Measurements from ENCODE around the gene CTXND1.

The CTXND1 gene

DNA sequence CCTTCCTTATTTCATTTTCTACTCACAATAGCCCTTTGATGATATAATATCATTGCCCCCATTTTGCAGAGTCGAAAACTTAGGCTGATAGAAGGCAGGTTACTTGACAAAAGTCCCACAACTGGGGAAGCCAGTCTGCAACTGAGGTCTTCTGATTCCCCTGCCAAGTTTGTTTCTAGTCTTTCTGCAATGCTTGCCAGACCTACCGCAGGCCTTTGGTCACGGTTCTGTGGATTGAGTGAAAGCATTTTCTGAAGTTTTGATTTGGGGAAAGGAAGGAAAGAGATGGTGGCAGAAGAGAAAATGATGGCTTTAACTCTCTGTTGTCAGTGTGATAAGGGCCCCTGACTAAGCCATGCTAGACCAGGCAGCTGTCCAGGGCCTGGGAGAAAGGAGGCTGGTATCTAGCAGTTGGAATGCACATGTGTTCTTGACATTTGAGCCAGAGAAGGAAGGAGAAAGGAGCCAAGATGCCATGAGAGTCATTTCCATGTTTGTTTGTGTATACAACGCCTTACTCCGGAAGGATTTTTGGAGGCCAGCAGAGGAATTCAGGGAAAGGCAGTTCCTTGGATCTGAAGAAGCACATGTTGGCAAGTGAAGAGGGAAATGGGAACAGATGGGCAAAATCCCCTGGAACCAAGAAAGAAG is 69.3 kb downstream of the CTXND1 start:
- TF ChIP-seq, protein P1, sequence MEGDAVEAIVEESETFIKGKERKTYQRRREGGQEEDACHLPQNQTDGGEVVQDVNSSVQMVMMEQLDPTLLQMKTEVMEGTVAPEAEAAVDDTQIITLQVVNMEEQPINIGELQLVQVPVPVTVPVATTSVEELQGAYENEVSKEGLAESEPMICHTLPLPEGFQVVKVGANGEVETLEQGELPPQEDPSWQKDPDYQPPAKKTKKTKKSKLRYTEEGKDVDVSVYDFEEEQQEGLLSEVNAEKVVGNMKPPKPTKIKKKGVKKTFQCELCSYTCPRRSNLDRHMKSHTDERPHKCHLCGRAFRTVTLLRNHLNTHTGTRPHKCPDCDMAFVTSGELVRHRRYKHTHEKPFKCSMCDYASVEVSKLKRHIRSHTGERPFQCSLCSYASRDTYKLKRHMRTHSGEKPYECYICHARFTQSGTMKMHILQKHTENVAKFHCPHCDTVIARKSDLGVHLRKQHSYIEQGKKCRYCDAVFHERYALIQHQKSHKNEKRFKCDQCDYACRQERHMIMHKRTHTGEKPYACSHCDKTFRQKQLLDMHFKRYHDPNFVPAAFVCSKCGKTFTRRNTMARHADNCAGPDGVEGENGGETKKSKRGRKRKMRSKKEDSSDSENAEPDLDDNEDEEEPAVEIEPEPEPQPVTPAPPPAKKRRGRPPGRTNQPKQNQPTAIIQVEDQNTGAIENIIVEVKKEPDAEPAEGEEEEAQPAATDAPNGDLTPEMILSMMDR (IDR thresholded peaks at IDR 0.05; ENCODE audit: low read depth, low read length, poor library complexity, severe bottlenecking), result no peak
- TF ChIP-seq EZH2phosphoT487 (IDR thresholded peaks at IDR 0.05; ENCODE audit: borderline replicate concordance, low read length), result no peak
- Histone ChIP-seq H3F3A (ENCODE audit: control insufficient read depth, insufficient read depth) (no peaks in the 10 kb centered on the region), H3K4me1 (ENCODE audit: control insufficient read depth, low read length) (no peaks in the 10 kb centered on the region), H3K27me3 (ENCODE audit: control insufficient read depth, low read length) (no peaks in the 10 kb centered on the region), H3K9me3 (ENCODE audit: control insufficient read depth, insufficient read depth, low read length) (no peaks in the 10 kb centered on the region), H3K79me2 (ENCODE audit: control insufficient read depth, low read length) (no peaks in the 10 kb centered on the region), H3K27ac (ENCODE audit: low read depth, low read length) (no peak overlapping the region), H4K20me1 (ENCODE audit: control insufficient read depth, insufficient read depth, low read depth, low read length) (no peaks in the 10 kb centered on the region), H3K4me2 (ENCODE audit: low read length) (no peak overlapping the region), H3K4me3 (ENCODE audit: low read length) (no peak overlapping the region), H3K36me3 (ENCODE audit: control insufficient read depth, low read length) (no peaks in the 10 kb centered on the region), H3K9me2 (replicated peaks; ENCODE audit: control insufficient read depth, low read length) (no peaks in the 10 kb centered on the region)

DNA sequence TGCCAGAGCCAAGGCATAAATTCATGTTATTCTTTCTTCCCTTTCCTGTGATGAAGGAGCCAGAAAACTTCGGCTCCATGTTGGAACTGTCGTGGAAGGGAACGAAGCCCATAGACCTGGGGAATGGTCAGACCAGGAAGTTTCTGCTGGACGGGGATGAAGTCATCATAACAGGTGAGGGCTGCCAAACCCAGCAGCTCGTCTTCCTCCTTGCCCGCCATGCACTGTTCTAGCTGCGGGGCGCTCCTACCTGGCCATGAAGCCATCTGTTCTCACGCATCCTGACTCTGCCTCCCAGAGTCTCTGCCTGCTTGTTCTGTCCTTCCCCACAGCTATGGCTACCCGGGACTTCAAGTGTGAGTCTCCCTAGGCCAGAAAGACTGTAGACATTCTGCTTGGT is 71.0 kb downstream of the CTXND1 start:
- TF ChIP-seq EZH2phosphoT487 (IDR thresholded peaks at IDR 0.05; ENCODE audit: borderline replicate concordance, low read length), result no peak
- TF ChIP-seq, protein P1 (IDR thresholded peaks at IDR 0.05; ENCODE audit: low read depth, low read length, poor library complexity, severe bottlenecking), result no peak
- no peak overlapping the region for H3K27ac ChIP-seq (ENCODE audit: low read depth, low read length)
- H3K4me2 ChIP-seq (ENCODE audit: low read length), result no peak overlapping the region
- H3F3A ChIP-seq (ENCODE audit: control insufficient read depth, insufficient read depth), result no peaks in the 10 kb centered on the region
- H4K20me1 ChIP-seq (ENCODE audit: control insufficient read depth, insufficient read depth, low read depth, low read length), result no peaks in the 10 kb centered on the region
- H3K4me1 ChIP-seq (ENCODE audit: control insufficient read depth, low read length), result no peaks in the 10 kb centered on the region
- H3K4me3 ChIP-seq (ENCODE audit: low read length), result no peak overlapping the region
- H3K79me2 ChIP-seq (ENCODE audit: control insufficient read depth, low read length), result no peaks in the 10 kb centered on the region
- no peaks in the 10 kb centered on the region for H3K27me3 ChIP-seq (ENCODE audit: control insufficient read depth, low read length)
- H3K36me3 ChIP-seq (ENCODE audit: control insufficient read depth, low read length), result no peaks in the 10 kb centered on the region
- H3K9me2 ChIP-seq (replicated peaks; ENCODE audit: control insufficient read depth, low read length), result no peaks in the 10 kb centered on the region
- no peaks in the 10 kb centered on the region for H3K9me3 ChIP-seq (ENCODE audit: control insufficient read depth, insufficient read depth, low read length)

DNA sequence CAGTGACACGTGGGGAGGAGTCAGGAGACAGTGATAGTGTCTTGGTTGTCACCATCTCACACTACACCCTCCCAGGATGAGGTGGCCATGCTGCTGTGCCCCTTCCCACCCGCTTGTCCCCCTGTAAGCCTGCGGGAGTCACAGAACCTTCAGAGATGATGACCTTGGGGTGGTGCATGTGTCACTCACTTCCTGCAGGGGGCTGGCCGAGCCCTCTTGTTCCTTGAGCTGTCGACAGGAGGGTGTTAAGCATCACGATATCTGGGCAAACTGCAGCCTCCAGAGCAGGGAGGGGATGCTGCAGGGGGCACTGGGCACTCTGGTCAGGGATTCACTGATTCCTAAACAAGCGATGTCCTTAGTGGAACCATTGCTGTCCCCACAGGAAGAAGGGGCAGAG is 71.5 kb downstream of the CTXND1 start:
- no peak overlapping the region for H3K4me3 ChIP-seq (ENCODE audit: low read length)
- H3K36me3 ChIP-seq (ENCODE audit: control insufficient read depth, low read length), result no peaks in the 10 kb centered on the region
- H3K9me3 ChIP-seq (ENCODE audit: control insufficient read depth, insufficient read depth, low read length), result no peaks in the 10 kb centered on the region
- no peak for TF ChIP-seq EZH2phosphoT487 (IDR thresholded peaks at IDR 0.05; ENCODE audit: borderline replicate concordance, low read length)
- TF ChIP-seq, protein P1 (IDR thresholded peaks at IDR 0.05; ENCODE audit: low read depth, low read length, poor library complexity, severe bottlenecking), result no peak
- H3K79me2 ChIP-seq (ENCODE audit: control insufficient read depth, low read length), result no peaks in the 10 kb centered on the region
- no peaks in the 10 kb centered on the region for H4K20me1 ChIP-seq (ENCODE audit: control insufficient read depth, insufficient read depth, low read depth, low read length)
- H3K27ac ChIP-seq (ENCODE audit: low read depth, low read length), result no peak overlapping the region
- no peaks in the 10 kb centered on the region for H3K4me1 ChIP-seq (ENCODE audit: control insufficient read depth, low read length)
- no peaks in the 10 kb centered on the region for H3F3A ChIP-seq (ENCODE audit: control insufficient read depth, insufficient read depth)
- H3K4me2 ChIP-seq (ENCODE audit: low read length), result no peak overlapping the region
- no peaks in the 10 kb centered on the region for H3K9me2 ChIP-seq (replicated peaks; ENCODE audit: control insufficient read depth, low read length)
- no peaks in the 10 kb centered on the region for H3K27me3 ChIP-seq (ENCODE audit: control insufficient read depth, low read length)

All from DOHH2 (cell line).